MM.1S (cell line): ENCODE results near the gene VWA1.
"Not testable (repeated sequence)": the region's sequence is repeated elsewhere in the genome, so short reads cannot be mapped to it uniquely, and the experiment has no call there.

ENCODE experiments used
- DNase-seq: peaks from one replicate; pipeline ENCODE4 v3.0.0-alpha.2; 2015
- H2AFZ ChIP-seq: fragments of 300-600 bp; sonication (generic); 2 replicates; pipeline ENCODE4 v1.6.0; 2016; ENCODE audit warnings: antibody characterized with exemption, low read length
- H3F3A ChIP-seq: fragments of 300-600 bp; sonication (generic); 2 replicates; pipeline ENCODE4 v1.6.1; 2016; ENCODE audit warnings: mild to moderate bottlenecking, antibody characterized with exemption, low read length, moderate library complexity, mixed read lengths; ENCODE audit not compliant: insufficient read depth
- H3K27ac ChIP-seq: fragments of 300-600 bp; sonication (generic); 2 replicates; pipeline ENCODE4 v1.5.1; 2016; ENCODE audit warnings: mild to moderate bottlenecking, low read length
- H3K27me3 ChIP-seq: fragments of 300-600 bp; sonication (generic); replicated peaks from 2 replicates; pipeline ENCODE4 v1.6.0; 2016; ENCODE audit warnings: low read length; ENCODE audit not compliant: insufficient read depth
- H3K36me3 ChIP-seq: fragments of 300-600 bp; sonication (generic); replicated peaks from 2 replicates; pipeline ENCODE4 v1.6.1; 2016; ENCODE audit warnings: mild to moderate bottlenecking, low read length, mixed read lengths; ENCODE audit not compliant: insufficient read depth
- H3K4me1 ChIP-seq: fragments of 300-600 bp; sonication (generic); 2 replicates; pipeline ENCODE4 v1.6.1; 2016; ENCODE audit warnings: low read length, mixed read lengths
- H3K4me2 ChIP-seq: fragments of 300-600 bp; sonication (generic); 2 replicates; pipeline ENCODE4 v1.6.0; 2016; ENCODE audit warnings: low read depth, low read length
- H3K4me3 ChIP-seq: fragments of 300-600 bp; sonication (generic); 2 replicates; pipeline ENCODE4 v1.5.1; 2016; ENCODE audit warnings: low read length, mixed read lengths
- H3K79me2 ChIP-seq: fragments of 300-600 bp; sonication (generic); 2 replicates; pipeline ENCODE4 v1.6.1; 2016; ENCODE audit warnings: mixed run types, low read length, mixed read lengths
- H3K9ac ChIP-seq: fragments of 300-600 bp; sonication (generic); 2 replicates; pipeline ENCODE4 v1.6.1; 2016; ENCODE audit warnings: low read length, mixed read lengths
- H3K9me2 ChIP-seq: fragments of 300-600 bp; sonication (generic); replicated peaks from 2 replicates; pipeline ENCODE4 v1.6.1; 2016; ENCODE audit warnings: mild to moderate bottlenecking, low read length, mixed read lengths; ENCODE audit not compliant: insufficient read depth
- H3K9me3 ChIP-seq: fragments of 300-600 bp; sonication (generic); replicated peaks from 2 replicates; pipeline ENCODE4 v1.6.1; 2016; ENCODE audit warnings: mild to moderate bottlenecking, low read length, mixed read lengths; ENCODE audit not compliant: insufficient read depth
- H4K20me1 ChIP-seq: fragments of 300-600 bp; sonication (generic); 2 replicates; pipeline ENCODE4 v1.6.1; 2016; ENCODE audit warnings: mild to moderate bottlenecking, low read length, moderate library complexity, mixed read lengths; ENCODE audit not compliant: insufficient read depth
- CTCF ChIP-seq: fragments of 300-600 bp; sonication (generic); IDR thresholded peaks from 2 replicates; pipeline ENCODE4 v1.5.1; 2016; ENCODE audit warnings: antibody characterized with exemption, low read length, mixed read lengths
- EZH2 ChIP-seq: fragments of 300-600 bp; sonication (generic); optimal IDR thresholded peaks from 2 replicates; pipeline ENCODE3; 2017; ENCODE audit warnings: low read depth, mild to moderate bottlenecking, antibody characterized with exemption, low read length, mixed read lengths
- EZH2phosphoT487 ChIP-seq: fragments of 300-600 bp; sonication (generic); IDR thresholded peaks from 2 replicates; pipeline ENCODE4 v1.6.1; 2018; ENCODE audit warnings: antibody characterized with exemption, low read length

Gene VWA1

DNA sequence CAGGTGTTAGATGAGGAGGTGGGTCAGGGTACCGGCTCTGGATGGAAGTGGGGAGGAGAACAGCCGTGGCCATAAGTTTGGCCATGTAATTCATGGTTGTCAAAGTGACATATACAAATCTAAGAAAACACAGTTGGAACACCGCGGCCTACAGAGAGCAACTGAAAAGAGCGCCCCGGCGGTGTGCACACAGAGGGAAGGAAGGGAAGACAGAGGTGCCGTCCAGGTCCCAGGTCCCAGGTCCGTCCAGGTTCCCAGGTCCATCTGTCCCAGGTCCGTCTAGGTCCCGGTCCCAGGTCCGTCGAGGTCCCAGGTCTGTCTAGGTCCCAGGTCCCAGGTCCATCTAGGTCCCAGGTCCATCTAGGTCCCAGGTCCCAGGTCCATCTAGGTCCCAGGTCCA, 23.9 kb upstream of the VWA1 start:
- Histone ChIP-seq H3K9me3 (no peaks in the 10 kb centered on the region), H3K27ac (no peak overlapping the region), H3F3A (peaks cover 3% of the 10 kb centered on the region; the same call in 1 of the 2 replicates), H3K79me2 (peaks cover 29% of the 10 kb centered on the region), H3K9ac (no peak overlapping the region), H3K4me1 (0 out of 2 replicates have a peak, but pooled peaks cover 5% of the 10 kb centered on the region), H3K4me3 (no peak overlapping the region), H3K27me3 (no peaks in the 10 kb centered on the region), H3K9me2 (no peaks in the 10 kb centered on the region), H3K36me3 (no peaks in the 10 kb centered on the region), H3K4me2 (no peak overlapping the region), H2AFZ (no peak overlapping the region), H4K20me1 (no peaks in the 10 kb centered on the region)
- DNase-seq = no peak
- TF ChIP-seq EZH2phosphoT487 = no peak
- TF ChIP-seq EZH2 = no peak
- no peak for TF ChIP-seq CTCF

DNA sequence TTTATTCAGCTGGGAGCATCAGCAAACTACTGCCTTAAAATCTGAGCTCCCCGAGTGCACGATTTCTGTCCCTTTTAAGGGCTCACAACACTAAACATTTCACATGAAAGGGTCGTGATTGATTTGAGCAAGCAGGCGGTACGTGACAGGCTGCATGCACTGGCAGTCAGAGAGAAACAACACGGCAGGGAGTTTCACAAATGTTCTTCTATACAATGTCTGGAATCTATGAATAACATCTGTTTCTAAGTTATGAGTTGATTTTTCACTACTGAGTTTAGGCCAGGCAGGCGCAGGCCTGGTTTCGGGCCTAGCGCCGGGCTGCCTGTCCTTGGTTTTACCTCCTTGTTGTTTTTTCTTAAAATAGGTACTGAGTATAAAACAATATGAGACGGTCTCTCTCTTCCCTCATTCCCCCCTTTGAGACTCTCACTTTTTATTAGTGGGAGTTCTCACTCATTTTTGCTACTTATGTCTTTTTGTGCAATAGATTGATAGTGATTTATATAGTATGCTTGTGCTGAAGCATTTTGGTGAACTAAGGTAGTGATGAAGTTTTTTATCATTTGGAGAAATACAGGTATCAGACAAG, 23.1 kb upstream of the VWA1 start:
- not testable (repeated sequence) for H3K4me3 ChIP-seq, H4K20me1 ChIP-seq, H3K4me2 ChIP-seq, H3F3A ChIP-seq, H3K27ac ChIP-seq, H3K9me2 ChIP-seq, H3K4me1 ChIP-seq, H3K27me3 ChIP-seq, H3K36me3 ChIP-seq, H2AFZ ChIP-seq, DNase-seq, H3K9ac ChIP-seq, H3K9me3 ChIP-seq
- peaks cover 21% of the 10 kb centered on the region for H3K79me2 ChIP-seq

DNA sequence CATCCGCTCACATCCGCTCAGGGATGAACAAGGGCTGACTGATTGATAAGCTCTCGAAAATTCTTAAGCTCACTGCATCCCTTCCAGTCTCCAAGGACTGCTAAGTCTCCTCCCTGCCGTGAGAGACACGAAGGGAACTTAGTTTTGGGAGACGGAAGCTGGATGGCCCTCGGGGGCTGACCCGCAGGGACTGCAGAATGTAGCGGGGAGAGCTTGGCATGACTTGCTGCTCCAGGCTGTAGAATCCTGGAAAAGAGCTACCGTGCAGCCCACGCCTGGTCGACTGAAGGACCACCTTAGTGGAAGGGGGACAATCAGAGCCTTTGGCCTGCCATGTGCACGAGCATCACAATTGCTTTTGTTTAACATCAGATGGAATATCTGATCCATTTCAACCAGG, 19.7 kb upstream of the VWA1 start:
- H3K9me3 ChIP-seq = no peaks in the 10 kb centered on the region
- no peaks in the 10 kb centered on the region for H3K79me2 ChIP-seq
- no peak overlapping the region for H2AFZ ChIP-seq
- no peaks in the 10 kb centered on the region for H4K20me1 ChIP-seq
- H3K9me2 ChIP-seq = no peaks in the 10 kb centered on the region
- no peak for DNase-seq
- no peaks in the 10 kb centered on the region for H3F3A ChIP-seq
- H3K27ac ChIP-seq = no peak overlapping the region
- H3K36me3 ChIP-seq = no peaks in the 10 kb centered on the region
- H3K4me1 ChIP-seq = peaks cover 8% of the 10 kb centered on the region
- TF ChIP-seq EZH2 (no peak), CTCF (no peak), EZH2phosphoT487 (no peak)
- H3K27me3 ChIP-seq = no peaks in the 10 kb centered on the region
- H3K4me2 ChIP-seq = no peak overlapping the region
- H3K9ac ChIP-seq = no peak overlapping the region
- H3K4me3 ChIP-seq = no peak overlapping the region

GRCh38 chr1:1417396-1417795, 18.1 kb upstream of the VWA1 start:
- not testable (repeated sequence) for H3K9ac ChIP-seq, H3K4me1 ChIP-seq, H3F3A ChIP-seq, H3K79me2 ChIP-seq, H3K27me3 ChIP-seq, H3K36me3 ChIP-seq, H3K9me3 ChIP-seq, H4K20me1 ChIP-seq, H3K9me2 ChIP-seq
- peak; percentile 64 for DNase-seq
- Histone ChIP-seq H2AFZ (peak overlapping the region; percentile 60), H3K27ac (peak overlapping the region; percentile 0; the same call in 1 of the 2 replicates), H3K4me2 (peak overlapping the region; percentile 39; the same call in 1 of the 2 replicates), H3K4me3 (peak overlapping the region; percentile 30)
- peak; percentile 12; the same call in 1 of the 2 replicates for TF ChIP-seq CTCF

GRCh38 chr1:1417825-1418463, 17.5 kb upstream of the VWA1 start:
- H3K4me1 ChIP-seq, H3K79me2 ChIP-seq, H3K9me2 ChIP-seq, H3F3A ChIP-seq, H3K36me3 ChIP-seq, H3K27me3 ChIP-seq, H4K20me1 ChIP-seq, H3K9ac ChIP-seq, H3K9me3 ChIP-seq: not testable (repeated sequence)
- peak overlapping the region; percentile 0; the same call in 1 of the 2 replicates for H3K27ac ChIP-seq
- DNase-seq = peak; percentile 51
- peak overlapping the region; percentile 30 for H3K4me3 ChIP-seq
- H3K4me2 ChIP-seq = peak overlapping the region; percentile 39; the same call in 1 of the 2 replicates
- H2AFZ ChIP-seq = peak overlapping the region; percentile 60
